WTC11 (cell line): ENCODE data around the gene PTX4.

Experiments
- JUN ChIP-seq: sonication (generic); formaldehyde crosslinking; IDR thresholded peaks from 2 replicates; pipeline ENCODE4 v1.8.0; 2023; ENCODE audit warnings: mild to moderate bottlenecking, missing genetic modification reagents
- TF ChIP-seq, protein P1 (sequence below): sonication (generic); formaldehyde crosslinking; IDR thresholded peaks from 2 replicates; pipeline ENCODE4 v1.8.1; 2023; ENCODE audit warnings: mild to moderate bottlenecking, missing genetic modification reagents, moderate library complexity

DNA sequence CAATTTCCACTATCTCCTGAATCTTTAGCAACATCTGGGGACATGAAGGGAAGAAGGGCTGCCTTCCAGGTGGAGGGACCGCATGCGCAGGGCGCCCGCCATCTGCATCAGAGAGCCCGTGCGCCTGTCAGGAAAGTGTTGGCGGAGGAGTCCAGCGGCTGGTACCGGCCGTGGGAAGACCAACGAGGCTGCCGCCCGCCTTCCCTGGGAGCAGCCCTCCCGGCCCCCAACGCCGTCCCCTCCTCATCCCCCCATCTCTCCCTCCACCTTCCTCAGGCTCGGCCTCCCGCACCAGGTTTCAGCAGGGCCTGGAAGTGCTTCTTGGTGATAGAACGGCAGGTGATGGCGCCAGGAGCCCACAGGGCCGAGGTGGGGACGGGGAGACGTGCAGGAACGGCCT is 22.7 kb downstream of the PTX4 start:
- TF ChIP-seq JUN: no peak
- TF ChIP-seq, protein P1, sequence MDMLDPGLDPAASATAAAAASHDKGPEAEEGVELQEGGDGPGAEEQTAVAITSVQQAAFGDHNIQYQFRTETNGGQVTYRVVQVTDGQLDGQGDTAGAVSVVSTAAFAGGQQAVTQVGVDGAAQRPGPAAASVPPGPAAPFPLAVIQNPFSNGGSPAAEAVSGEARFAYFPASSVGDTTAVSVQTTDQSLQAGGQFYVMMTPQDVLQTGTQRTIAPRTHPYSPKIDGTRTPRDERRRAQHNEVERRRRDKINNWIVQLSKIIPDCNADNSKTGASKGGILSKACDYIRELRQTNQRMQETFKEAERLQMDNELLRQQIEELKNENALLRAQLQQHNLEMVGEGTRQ: no peak
